Activated CD4-positive, alpha-beta T cell treated with anti-CD3 and anti-CD28 coated beads, Interleukin-2, amount 50 U/mL, for 24 hours (primary cell): ENCODE results near the gene LEFTY1.
"Not testable (repeated sequence)": the region's sequence is repeated elsewhere in the genome, so short reads cannot be mapped to it uniquely, and the experiment has no call there.

Experiments used
- DNase-seq, 2 donors: peaks; one replicate each; pipeline ENCODE4 v3.0.0-alpha.2; 2020; ENCODE audit warnings: low read depth in 1 of 2, low spot score in 1 of 2

LEFTY1 gene

GRCh38 chr1:225851805-225852204, 37.1 kb downstream of the LEFTY1 start:
- DNase-seq: no peak

- no peak for DNase-seq
Observed at GRCh38 chr1:225850370-225850769, 38.6 kb downstream of the LEFTY1 start.

- DNase-seq: no peak
Observed at GRCh38 chr1:225849925-225850324, 39.0 kb downstream of the LEFTY1 start.

GRCh38 chr1:225848030-225848955, 40.7 kb downstream of the LEFTY1 start:
- DNase-seq: no peak

- DNase-seq: no peak
Observed at GRCh38 chr1:225847610-225848009, 41.3 kb downstream of the LEFTY1 start.

- DNase-seq: no peak
Observed at GRCh38 chr1:225846331-225847310, 42.3 kb downstream of the LEFTY1 start.

- no peak for DNase-seq
Observed at GRCh38 chr1:225845571-225846259, 43.2 kb downstream of the LEFTY1 start.

GRCh38 chr1:225845097-225845496, 43.8 kb downstream of the LEFTY1 start:
- DNase-seq: no peak

GRCh38 chr1:225844236-225845061, 44.5 kb downstream of the LEFTY1 start:
- DNase-seq: no peak

- no peak for DNase-seq
Observed at GRCh38 chr1:225843426-225843795, 45.5 kb downstream of the LEFTY1 start.

GRCh38 chr1:225842788-225843425, 46.0 kb downstream of the LEFTY1 start:
- no peak for DNase-seq

- no peak for DNase-seq
Observed at GRCh38 chr1:225842074-225842473, 46.9 kb downstream of the LEFTY1 start.

- DNase-seq: no peak
Observed at GRCh38 chr1:225840713-225841112, 48.2 kb downstream of the LEFTY1 start.

- DNase-seq: no peak
Observed at GRCh38 chr1:225840223-225840610, 48.7 kb downstream of the LEFTY1 start.

GRCh38 chr1:225838793-225839192, 50.2 kb downstream of the LEFTY1 start:
- DNase-seq: no peak

- not testable (repeated sequence) for DNase-seq
Observed at GRCh38 chr1:225836296-225836695, 52.6 kb downstream of the LEFTY1 start.
